ENCODE data around the gene TRPM1.

TRPM1 gene

GRCh38 chr15:31031471-31032067 lies 70.0 kb downstream of the TRPM1 start:
- TF ChIP-seq POLR2AphosphoS5 (IDR thresholded peaks at IDR 0.05; ENCODE audit: low read depth, low read length) (no peak), TAF1 (IDR thresholded peaks at IDR 0.05; ENCODE audit: borderline replicate concordance, insufficient read depth, low read length) (no peak), SIN3A (IDR thresholded peaks at IDR 0.05; ENCODE audit: borderline replicate concordance, insufficient read depth, low read length) (no peak)

GRCh38 chr15:31027910-31028578 lies 73.5 kb downstream of the TRPM1 start:
- TF ChIP-seq REST (IDR thresholded peaks at IDR 0.05; ENCODE audit: insufficient read depth in 1 of 2, low read depth in 2 of 2, low read length in 2 of 2): no peak
- TF ChIP-seq SIN3A (IDR thresholded peaks at IDR 0.05; ENCODE audit: borderline replicate concordance, insufficient read depth, low read length): no peak
- TF ChIP-seq TAF1 (IDR thresholded peaks at IDR 0.05; ENCODE audit: borderline replicate concordance, insufficient read depth, low read length): no peak
- no peak for TF ChIP-seq POLR2AphosphoS5 (IDR thresholded peaks at IDR 0.05; ENCODE audit: low read depth, low read length)
- TF ChIP-seq FOXP2 (optimal IDR thresholded peaks at IDR 0.05; ENCODE audit: borderline replicate concordance, extremely low read depth, extremely low read length, insufficient read depth): no peak

- TF ChIP-seq SIN3A (IDR thresholded peaks at IDR 0.05; ENCODE audit: borderline replicate concordance, insufficient read depth, low read length) (no peak), POLR2AphosphoS5 (IDR thresholded peaks at IDR 0.05; ENCODE audit: low read depth, low read length) (no peak), FOXP2 (optimal IDR thresholded peaks at IDR 0.05; ENCODE audit: borderline replicate concordance, extremely low read depth, extremely low read length, insufficient read depth) (no peak), REST (IDR thresholded peaks at IDR 0.05; ENCODE audit: insufficient read depth in 1 of 2, low read depth in 2 of 2, low read length in 2 of 2) (no peak), TAF1 (IDR thresholded peaks at IDR 0.05; ENCODE audit: borderline replicate concordance, insufficient read depth, low read length) (no peak)
These were observed 75.5 kb downstream of the TRPM1 start for GRCh38 chr15:31025996-31026395.

- TF ChIP-seq POLR2AphosphoS5 (IDR thresholded peaks at IDR 0.05; ENCODE audit: low read depth, low read length) (no peak), FOXP2 (optimal IDR thresholded peaks at IDR 0.05; ENCODE audit: borderline replicate concordance, extremely low read depth, extremely low read length, insufficient read depth) (no peak), TAF1 (IDR thresholded peaks at IDR 0.05; ENCODE audit: borderline replicate concordance, insufficient read depth, low read length) (no peak), SIN3A (IDR thresholded peaks at IDR 0.05; ENCODE audit: borderline replicate concordance, insufficient read depth, low read length) (no peak), REST (IDR thresholded peaks at IDR 0.05; ENCODE audit: insufficient read depth in 1 of 2, low read depth in 2 of 2, low read length in 2 of 2) (no peak)
These were observed 76.5 kb downstream of the TRPM1 start for GRCh38 chr15:31024979-31025378.

- TF ChIP-seq SIN3A (IDR thresholded peaks at IDR 0.05; ENCODE audit: borderline replicate concordance, insufficient read depth, low read length): no peak
- no peak for TF ChIP-seq TAF1 (IDR thresholded peaks at IDR 0.05; ENCODE audit: borderline replicate concordance, insufficient read depth, low read length)
- no peak for TF ChIP-seq FOXP2 (optimal IDR thresholded peaks at IDR 0.05; ENCODE audit: borderline replicate concordance, extremely low read depth, extremely low read length, insufficient read depth)
- TF ChIP-seq REST (IDR thresholded peaks at IDR 0.05; ENCODE audit: insufficient read depth in 1 of 2, low read depth in 2 of 2, low read length in 2 of 2): no peak
These were observed 77.2 kb downstream of the TRPM1 start for GRCh38 chr15:31024330-31024729.
